ENCODE data around the gene PDCD1LG2.
A peak's percentile ranks its signal among the peaks of the same experiment; 100 is the strongest.
"Not testable (repeated sequence)": the region's sequence is repeated elsewhere in the genome, so short reads cannot be mapped to it uniquely, and the experiment has no call there.

Gene PDCD1LG2

GRCh38 chr9:5510360-5510931 is at the start of gene PDCD1LG2:
TSS of gene PDCD1LG2 (plus strand) at chr9:5510531. CDS start at chr9:5522547, 12,016 bp downstream.
- no peaks in the 10 kb centered on the region for H3K27me3 ChIP-seq (ENCODE audit: insufficient read depth, low read length)
- peaks cover 40% of the 10 kb centered on the region for H3K4me1 ChIP-seq (ENCODE audit: control insufficient read depth, insufficient read depth, low read length, unreplicated experiment)
- H3K36me3 ChIP-seq (ENCODE audit: insufficient read depth, low read length): no peaks in the 10 kb centered on the region
- peaks cover 43% of the 10 kb centered on the region for H3K79me2 ChIP-seq (ENCODE audit: control insufficient read depth, insufficient read depth, low read length, unreplicated experiment)
- peak within 1 kb of the TSS; percentile 8 for H2AFZ ChIP-seq (ENCODE audit: low read length, unreplicated experiment)
- peak within 1 kb of the TSS; percentile 78 for H3K4me3 ChIP-seq (ENCODE audit: low read depth, low read length)
- peak within 1 kb of the TSS; percentile 91 for H3K27ac ChIP-seq (ENCODE audit: low read depth, low read length)

- not testable (repeated sequence) for H2AFZ ChIP-seq (ENCODE audit: low read length, unreplicated experiment); H3K79me2 ChIP-seq (ENCODE audit: control insufficient read depth, insufficient read depth, low read length, unreplicated experiment); H3K27me3 ChIP-seq (ENCODE audit: insufficient read depth, low read length); H3K27ac ChIP-seq (ENCODE audit: low read depth, low read length); H3K4me1 ChIP-seq (ENCODE audit: control insufficient read depth, insufficient read depth, low read length, unreplicated experiment); H3K4me3 ChIP-seq (ENCODE audit: low read depth, low read length)
- peaks cover 12% of the 10 kb centered on the region; the same call in 1 of the 2 replicates for H3K36me3 ChIP-seq (ENCODE audit: insufficient read depth, low read length)
Measured at GRCh38 chr9:5464831-5465330, 45.5 kb upstream of the PDCD1LG2 start.

- Histone ChIP-seq H3K27me3 (ENCODE audit: insufficient read depth, low read length) (no peaks in the 10 kb centered on the region), H3K36me3 (ENCODE audit: insufficient read depth, low read length) (peaks cover 12% of the 10 kb centered on the region; the same call in 1 of the 2 replicates), H3K4me1 (ENCODE audit: control insufficient read depth, insufficient read depth, low read length, unreplicated experiment) (no peaks in the 10 kb centered on the region)
Measured at GRCh38 chr9:5466005-5466404, 44.3 kb upstream of the PDCD1LG2 start.

GRCh38 chr9:5466766-5467165 is 43.6 kb upstream of the PDCD1LG2 start:
- no peak overlapping the region for H2AFZ ChIP-seq (ENCODE audit: low read length, unreplicated experiment)
- H3K4me3 ChIP-seq (ENCODE audit: low read depth, low read length): no peak overlapping the region
- no peaks in the 10 kb centered on the region for H3K27me3 ChIP-seq (ENCODE audit: insufficient read depth, low read length)
- H3K36me3 ChIP-seq (ENCODE audit: insufficient read depth, low read length): peaks cover 12% of the 10 kb centered on the region; the same call in 1 of the 2 replicates
- no peaks in the 10 kb centered on the region for H3K79me2 ChIP-seq (ENCODE audit: control insufficient read depth, insufficient read depth, low read length, unreplicated experiment)
- no peaks in the 10 kb centered on the region for H3K4me1 ChIP-seq (ENCODE audit: control insufficient read depth, insufficient read depth, low read length, unreplicated experiment)
- no peak overlapping the region for H3K27ac ChIP-seq (ENCODE audit: low read depth, low read length)

More at GRCh38 chr9:5466005-5466404, 44.3 kb upstream of the PDCD1LG2 start:
- no peaks in the 10 kb centered on the region for H3K79me2 ChIP-seq (ENCODE audit: control insufficient read depth, insufficient read depth, low read length, unreplicated experiment)
- no peak overlapping the region for H3K4me3 ChIP-seq (ENCODE audit: low read depth, low read length)
- no peak overlapping the region for H3K27ac ChIP-seq (ENCODE audit: low read depth, low read length)
- H2AFZ ChIP-seq (ENCODE audit: low read length, unreplicated experiment): no peak overlapping the region

GRCh38 chr9:5468850-5469249 is 41.5 kb upstream of the PDCD1LG2 start:
- Histone ChIP-seq H3K27ac (ENCODE audit: low read depth, low read length) (no peak overlapping the region), H3K36me3 (ENCODE audit: insufficient read depth, low read length) (peaks cover 9% of the 10 kb centered on the region; the same call in 1 of the 2 replicates), H3K27me3 (ENCODE audit: insufficient read depth, low read length) (no peaks in the 10 kb centered on the region), H3K4me1 (ENCODE audit: control insufficient read depth, insufficient read depth, low read length, unreplicated experiment) (no peaks in the 10 kb centered on the region), H3K79me2 (ENCODE audit: control insufficient read depth, insufficient read depth, low read length, unreplicated experiment) (no peaks in the 10 kb centered on the region), H2AFZ (ENCODE audit: low read length, unreplicated experiment) (no peak overlapping the region), H3K4me3 (ENCODE audit: low read depth, low read length) (no peak overlapping the region)

GRCh38 chr9:5470122-5470521 is 40.2 kb upstream of the PDCD1LG2 start:
- Histone ChIP-seq H3K27ac (ENCODE audit: low read depth, low read length) (no peak overlapping the region), H3K36me3 (ENCODE audit: insufficient read depth, low read length) (peaks cover 3% of the 10 kb centered on the region; the same call in 1 of the 2 replicates), H3K4me1 (ENCODE audit: control insufficient read depth, insufficient read depth, low read length, unreplicated experiment) (no peaks in the 10 kb centered on the region), H3K4me3 (ENCODE audit: low read depth, low read length) (no peak overlapping the region), H3K27me3 (ENCODE audit: insufficient read depth, low read length) (no peaks in the 10 kb centered on the region), H2AFZ (ENCODE audit: low read length, unreplicated experiment) (no peak overlapping the region), H3K79me2 (ENCODE audit: control insufficient read depth, insufficient read depth, low read length, unreplicated experiment) (no peaks in the 10 kb centered on the region)

GRCh38 chr9:5470816-5471215 is 39.5 kb upstream of the PDCD1LG2 start:
- H3K4me1 ChIP-seq (ENCODE audit: control insufficient read depth, insufficient read depth, low read length, unreplicated experiment): no peaks in the 10 kb centered on the region
- H3K36me3 ChIP-seq (ENCODE audit: insufficient read depth, low read length): peaks cover 3% of the 10 kb centered on the region; the same call in 1 of the 2 replicates
- no peak overlapping the region for H2AFZ ChIP-seq (ENCODE audit: low read length, unreplicated experiment)
- no peaks in the 10 kb centered on the region for H3K27me3 ChIP-seq (ENCODE audit: insufficient read depth, low read length)
- no peak overlapping the region for H3K4me3 ChIP-seq (ENCODE audit: low read depth, low read length)
- H3K79me2 ChIP-seq (ENCODE audit: control insufficient read depth, insufficient read depth, low read length, unreplicated experiment): no peaks in the 10 kb centered on the region
- H3K27ac ChIP-seq (ENCODE audit: low read depth, low read length): no peak overlapping the region

GRCh38 chr9:5475611-5476010 is 34.7 kb upstream of the PDCD1LG2 start:
- not testable (repeated sequence) for H3K27ac ChIP-seq (ENCODE audit: low read depth, low read length); H2AFZ ChIP-seq (ENCODE audit: low read length, unreplicated experiment); H3K27me3 ChIP-seq (ENCODE audit: insufficient read depth, low read length); H3K4me3 ChIP-seq (ENCODE audit: low read depth, low read length); H3K4me1 ChIP-seq (ENCODE audit: control insufficient read depth, insufficient read depth, low read length, unreplicated experiment); H3K79me2 ChIP-seq (ENCODE audit: control insufficient read depth, insufficient read depth, low read length, unreplicated experiment); H3K36me3 ChIP-seq (ENCODE audit: insufficient read depth, low read length)

GRCh38 chr9:5478206-5478605 is 32.1 kb upstream of the PDCD1LG2 start:
- Histone ChIP-seq H3K27ac (ENCODE audit: low read depth, low read length) (no peak overlapping the region), H3K4me3 (ENCODE audit: low read depth, low read length) (no peak overlapping the region), H3K79me2 (ENCODE audit: control insufficient read depth, insufficient read depth, low read length, unreplicated experiment) (no peaks in the 10 kb centered on the region), H3K4me1 (ENCODE audit: control insufficient read depth, insufficient read depth, low read length, unreplicated experiment) (no peaks in the 10 kb centered on the region), H2AFZ (ENCODE audit: low read length, unreplicated experiment) (no peak overlapping the region), H3K27me3 (ENCODE audit: insufficient read depth, low read length) (no peaks in the 10 kb centered on the region), H3K36me3 (ENCODE audit: insufficient read depth, low read length) (no peaks in the 10 kb centered on the region)

GRCh38 chr9:5479994-5480694 is 30.2 kb upstream of the PDCD1LG2 start:
- no peak overlapping the region for H3K27ac ChIP-seq (ENCODE audit: low read depth, low read length)
- H3K27me3 ChIP-seq (ENCODE audit: insufficient read depth, low read length): no peaks in the 10 kb centered on the region
- no peak overlapping the region for H2AFZ ChIP-seq (ENCODE audit: low read length, unreplicated experiment)
- no peaks in the 10 kb centered on the region for H3K36me3 ChIP-seq (ENCODE audit: insufficient read depth, low read length)
- no peaks in the 10 kb centered on the region for H3K79me2 ChIP-seq (ENCODE audit: control insufficient read depth, insufficient read depth, low read length, unreplicated experiment)
- H3K4me1 ChIP-seq (ENCODE audit: control insufficient read depth, insufficient read depth, low read length, unreplicated experiment): no peaks in the 10 kb centered on the region
- H3K4me3 ChIP-seq (ENCODE audit: low read depth, low read length): no peak overlapping the region

- H3K79me2 ChIP-seq (ENCODE audit: control insufficient read depth, insufficient read depth, low read length, unreplicated experiment): no peaks in the 10 kb centered on the region
- H3K4me1 ChIP-seq (ENCODE audit: control insufficient read depth, insufficient read depth, low read length, unreplicated experiment): no peaks in the 10 kb centered on the region
- H3K27ac ChIP-seq (ENCODE audit: low read depth, low read length): no peak overlapping the region
- no peak overlapping the region for H2AFZ ChIP-seq (ENCODE audit: low read length, unreplicated experiment)
- H3K4me3 ChIP-seq (ENCODE audit: low read depth, low read length): no peak overlapping the region
- no peaks in the 10 kb centered on the region for H3K36me3 ChIP-seq (ENCODE audit: insufficient read depth, low read length)
- no peaks in the 10 kb centered on the region for H3K27me3 ChIP-seq (ENCODE audit: insufficient read depth, low read length)
Measured at GRCh38 chr9:5480919-5481318, 29.4 kb upstream of the PDCD1LG2 start.
